HG02571 (cell line): ENCODE results near the gene S100A13.

Source experiments
- ATAC-seq: cut with Tn5 transposase; IDR thresholded peaks from one replicate; pipeline ENCODE4 v1.9.1; 2021; ENCODE audit warnings: mild to moderate bottlenecking, moderate library complexity; ENCODE audit not compliant: unreplicated experiment

The S100A13 gene

DNA sequence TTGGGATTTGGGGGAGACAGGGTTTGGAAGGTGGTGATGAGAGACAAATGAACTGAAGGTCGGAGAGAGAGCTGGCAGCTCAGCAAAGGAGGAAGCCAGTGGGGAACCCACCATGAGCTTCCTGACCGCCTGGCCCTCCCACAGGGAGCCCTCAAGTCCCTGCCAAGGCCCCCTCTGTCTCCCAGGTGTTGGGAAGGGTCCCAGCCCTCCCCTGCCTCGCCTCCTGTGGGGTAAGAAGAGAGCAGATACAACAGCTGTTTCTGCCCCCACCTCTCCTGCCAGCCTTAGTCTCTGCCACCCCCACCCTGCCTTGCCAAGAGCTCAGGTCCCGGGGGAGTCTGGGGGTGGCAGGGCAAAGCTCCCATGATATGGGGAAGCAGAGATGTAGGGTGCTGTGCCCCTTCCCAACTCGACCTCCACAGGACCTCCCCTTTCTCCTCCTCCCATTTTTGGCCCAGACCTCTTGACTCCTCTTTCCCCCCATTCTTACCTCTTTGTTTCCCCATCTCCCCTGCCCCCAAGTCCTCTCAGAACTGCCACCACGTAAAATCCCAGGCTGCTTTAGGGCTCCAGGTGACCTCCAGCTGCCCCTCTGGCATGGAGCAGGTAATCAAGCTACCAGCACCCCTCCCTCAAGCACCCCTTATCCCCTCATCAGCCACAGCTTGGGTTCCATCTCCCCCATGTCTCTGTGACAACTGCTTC lies 1.5 kb upstream of the S100A13 start:
- ATAC-seq, result no peak

DNA sequence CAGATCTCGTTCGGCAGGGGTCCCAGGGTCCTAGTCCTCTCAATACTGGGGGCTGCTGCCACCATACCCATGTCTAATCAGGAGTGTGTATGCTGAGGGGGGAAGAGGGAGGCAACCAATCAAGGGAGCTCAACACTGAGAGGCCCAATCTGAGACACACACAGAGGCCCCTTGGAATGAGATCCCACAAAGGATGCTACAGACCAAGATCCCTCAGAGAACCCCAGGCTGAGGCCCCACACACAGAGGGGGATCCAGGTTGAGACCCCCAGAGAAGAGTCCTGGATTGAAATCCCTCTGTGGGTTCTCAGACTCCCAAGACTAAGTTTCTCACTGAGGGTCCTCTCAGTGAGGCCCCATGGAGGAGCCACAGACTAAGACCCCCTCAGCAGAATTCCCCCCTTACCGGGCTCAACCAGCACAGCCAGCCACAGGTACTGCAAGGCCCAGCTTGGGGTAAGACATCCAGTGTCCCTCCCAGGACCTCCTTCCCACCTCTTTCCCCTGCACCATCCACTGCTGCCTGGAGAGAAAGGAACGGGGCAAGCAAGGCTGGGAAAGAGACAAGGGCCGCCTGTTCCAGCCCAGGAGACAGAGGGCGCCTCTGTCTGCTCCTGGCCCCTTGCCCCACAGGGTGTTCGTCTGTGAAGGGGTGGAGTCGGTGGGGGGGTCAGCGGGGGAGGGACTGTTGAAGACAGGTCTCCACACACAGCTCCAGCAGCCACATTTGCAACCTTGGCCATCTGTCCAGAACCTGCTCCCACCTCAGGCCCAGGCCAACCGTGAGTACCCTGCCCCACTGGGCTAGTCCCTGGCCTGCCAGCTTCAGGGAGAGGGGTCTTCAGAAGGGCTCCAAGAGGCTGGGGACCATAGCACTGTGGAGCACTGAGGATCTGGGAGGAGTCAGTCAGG lies 666 bp upstream of the S100A13 start, which contains the start of gene S100A1:
TSS of gene S100A1 (plus strand) at position 720 of the 912 bp plus-strand sequence. CDS start 2,088 bp downstream, outside the sequence.
- ATAC-seq, result no peak

DNA sequence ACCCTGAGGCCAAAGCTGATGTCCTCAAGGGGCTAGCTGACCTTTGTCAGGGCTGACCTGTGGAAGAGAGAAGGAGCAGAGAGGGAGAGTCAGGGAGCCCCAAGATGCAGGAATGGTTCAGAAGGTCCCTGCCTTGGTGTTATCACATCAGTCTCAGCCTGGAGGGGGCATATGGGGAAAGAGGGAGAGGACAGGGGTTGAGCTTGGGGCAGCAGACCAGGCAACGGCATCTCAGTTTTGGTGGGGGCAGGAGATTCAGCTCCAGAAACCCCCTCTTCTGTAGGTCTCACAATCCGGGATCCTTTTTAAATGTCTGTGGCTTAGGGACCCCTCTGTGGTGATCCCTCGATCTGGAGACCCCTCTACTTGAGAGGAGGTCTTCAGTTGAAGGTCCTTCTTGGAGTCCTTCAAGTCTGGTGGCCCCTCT lies 815 bp downstream of the S100A13 start:
- ATAC-seq, result no peak

DNA sequence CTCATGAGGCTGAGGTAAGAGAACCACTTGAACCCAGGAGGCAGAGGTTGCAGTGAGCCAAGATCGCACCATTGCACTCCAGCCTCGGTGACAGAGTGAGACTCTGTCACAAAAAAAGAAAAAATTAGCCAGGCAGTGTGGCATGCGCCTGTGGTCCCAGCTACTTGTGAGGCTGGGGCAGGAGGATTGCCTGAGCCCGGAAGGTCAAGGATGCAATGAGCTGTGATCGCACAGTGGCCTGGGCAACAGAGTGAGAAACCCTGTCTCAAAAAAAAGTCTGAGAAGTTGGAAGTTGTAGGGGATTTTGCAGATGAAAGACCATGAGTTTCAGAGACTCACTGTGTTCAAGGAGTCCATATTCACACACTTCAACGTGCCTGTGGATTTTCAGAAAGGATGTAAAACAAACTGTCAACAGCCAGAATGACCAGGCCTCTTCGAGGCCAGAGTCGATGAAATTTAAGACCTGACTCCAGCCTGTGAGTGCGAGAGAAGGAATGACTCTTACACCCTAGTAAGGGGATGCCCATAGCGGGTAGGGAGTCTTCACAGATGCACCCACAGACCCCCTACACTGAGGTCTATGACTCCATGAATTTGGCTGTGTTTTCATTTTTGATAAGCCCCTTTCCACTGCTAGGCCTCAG lies 2.2 kb downstream of the S100A13 start:
- no peak for ATAC-seq

DNA sequence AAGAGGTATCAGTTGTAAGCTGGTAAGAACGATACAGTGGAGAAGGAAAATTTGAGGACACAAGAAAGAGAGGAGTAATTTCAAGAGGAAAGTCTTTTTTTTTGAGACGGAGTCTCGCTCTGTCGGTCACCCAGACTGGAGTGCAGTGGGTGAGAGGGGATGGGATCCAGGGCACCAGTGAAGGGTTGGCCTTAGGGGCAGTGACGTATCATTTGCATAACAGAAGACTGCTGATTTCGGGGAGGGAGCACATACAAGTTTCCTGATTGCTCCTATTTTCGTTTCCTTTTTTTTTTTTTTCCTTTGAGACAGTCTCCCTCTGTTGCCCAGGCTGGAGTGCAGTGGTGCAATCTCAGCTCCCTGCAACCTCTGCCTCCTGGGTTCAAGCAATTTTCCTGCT lies 4.2 kb downstream of the S100A13 start:
- no peak for ATAC-seq

DNA sequence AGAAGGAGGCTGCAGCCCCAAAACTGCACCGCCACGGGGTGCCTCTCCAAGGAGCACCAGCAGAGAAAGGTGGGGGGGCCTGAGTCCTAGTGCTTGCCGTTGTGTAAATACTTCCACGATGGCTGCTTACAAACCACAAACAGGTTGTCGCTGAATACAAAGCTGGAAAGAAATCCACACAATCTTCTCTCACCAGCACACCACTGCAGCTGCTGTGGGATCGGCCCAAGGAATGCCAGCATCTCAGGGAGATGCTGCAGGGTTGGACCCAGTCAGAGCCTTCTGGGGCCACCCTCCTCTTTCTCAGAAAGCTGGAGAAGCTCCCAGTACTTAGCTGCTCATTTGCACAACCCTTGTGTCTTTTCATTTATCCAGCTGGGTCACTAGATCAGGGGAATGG lies 8.1 kb downstream of the S100A13 start:
- no peak for ATAC-seq

DNA sequence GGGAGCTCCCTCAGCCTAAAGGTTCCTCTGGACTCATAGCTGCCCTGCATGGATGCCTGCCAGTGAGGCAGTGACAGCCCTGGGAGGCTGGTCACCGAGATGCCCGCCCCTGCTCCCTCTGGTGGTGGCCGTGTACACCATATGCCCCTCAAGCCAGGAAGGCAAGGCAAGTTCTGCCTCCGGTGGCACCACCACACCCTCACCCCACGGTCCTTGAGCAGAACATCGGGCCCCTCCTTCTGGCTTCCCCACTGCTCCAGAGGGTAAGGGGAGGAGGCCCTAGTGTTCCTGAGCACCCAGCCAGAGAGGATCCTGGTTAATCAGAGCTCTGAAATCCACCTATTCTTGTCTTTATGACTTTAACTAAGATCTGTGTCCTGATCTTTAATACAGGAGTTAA lies 9.6 kb downstream of the S100A13 start:
- no peak for ATAC-seq

DNA sequence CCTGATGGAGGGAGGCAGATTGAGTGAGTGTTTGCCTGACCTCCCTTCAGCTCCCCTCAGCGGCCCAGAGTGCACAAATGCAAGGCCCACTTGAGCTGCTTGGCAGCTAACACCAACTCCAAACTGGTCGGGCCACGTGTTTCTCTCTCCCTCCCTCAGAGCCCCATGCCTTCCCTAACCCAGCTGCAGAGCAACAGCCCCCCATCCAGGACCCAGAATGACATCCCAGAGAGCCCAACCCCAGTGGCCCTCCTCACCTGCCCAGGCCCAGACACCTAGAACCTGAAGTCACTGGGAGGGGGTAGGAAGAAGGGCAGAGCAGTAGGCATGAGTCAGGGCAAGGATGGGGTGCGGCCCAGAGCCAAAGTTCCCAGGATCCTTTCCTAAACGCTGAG lies 10.4 kb downstream of the S100A13 start:
- no peak for ATAC-seq

DNA sequence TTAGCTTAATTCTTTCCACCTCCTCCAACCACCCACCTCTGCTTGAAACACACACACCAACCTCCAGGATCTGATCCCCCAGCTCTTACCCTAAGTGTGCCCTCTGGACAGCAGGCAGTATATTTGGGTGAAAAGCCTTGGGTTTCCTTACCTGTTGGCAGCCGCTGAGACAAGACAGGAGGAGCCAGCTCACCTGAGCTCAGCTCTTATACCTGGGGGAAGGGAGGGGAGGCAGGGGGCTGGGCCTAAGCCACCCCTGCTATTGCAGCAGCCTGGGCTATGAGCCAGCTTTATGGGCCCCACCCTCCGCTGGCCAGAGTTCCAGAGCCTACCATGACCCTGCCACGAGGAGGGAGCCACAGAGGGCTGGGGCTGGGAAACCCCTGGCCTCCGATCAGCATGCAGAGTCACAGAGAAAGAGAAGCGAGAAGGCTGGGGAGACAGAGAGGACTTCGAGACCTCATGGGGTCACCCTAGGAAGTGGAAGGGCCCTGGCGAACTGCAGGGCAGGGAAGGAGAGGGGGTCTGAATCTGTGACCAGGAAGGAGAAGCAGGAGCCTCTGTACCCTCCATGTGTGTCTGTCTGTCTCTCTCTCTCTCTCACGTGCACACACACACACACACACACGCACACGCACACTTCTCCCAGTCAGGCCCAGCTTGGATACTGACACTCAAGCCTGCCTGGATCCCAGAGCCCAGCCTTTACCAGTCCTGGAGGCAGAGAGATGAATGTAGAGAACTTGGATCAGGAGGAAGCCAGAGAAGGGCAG lies 11.0 kb downstream of the S100A13 start, which contains the start of gene S100A14:
TSS of gene S100A14 (minus strand) at position 182 of the 773 bp plus-strand sequence. CDS start 467 bp downstream, outside the sequence.
- no peak for ATAC-seq

DNA sequence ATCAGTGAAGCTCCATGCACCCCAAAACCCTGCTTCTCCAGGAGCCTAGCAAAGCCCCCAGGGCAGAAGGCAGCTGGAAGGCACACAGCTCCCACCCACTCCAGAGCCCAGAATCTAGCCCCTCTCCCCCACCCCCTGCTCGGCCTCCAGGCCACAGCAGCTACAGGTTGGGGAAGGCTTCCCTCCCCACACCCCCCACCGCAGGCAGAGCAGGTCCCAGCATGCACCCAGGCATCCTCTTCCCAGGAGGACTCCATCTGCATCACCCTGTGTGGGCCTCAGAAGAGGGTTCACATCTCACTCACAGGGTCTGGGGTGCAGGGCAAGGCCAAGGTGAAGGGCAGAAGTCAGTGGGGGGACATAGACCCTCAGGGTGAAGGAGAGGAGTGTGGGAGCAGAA lies 11.9 kb downstream of the S100A13 start:
- no peak for ATAC-seq

DNA sequence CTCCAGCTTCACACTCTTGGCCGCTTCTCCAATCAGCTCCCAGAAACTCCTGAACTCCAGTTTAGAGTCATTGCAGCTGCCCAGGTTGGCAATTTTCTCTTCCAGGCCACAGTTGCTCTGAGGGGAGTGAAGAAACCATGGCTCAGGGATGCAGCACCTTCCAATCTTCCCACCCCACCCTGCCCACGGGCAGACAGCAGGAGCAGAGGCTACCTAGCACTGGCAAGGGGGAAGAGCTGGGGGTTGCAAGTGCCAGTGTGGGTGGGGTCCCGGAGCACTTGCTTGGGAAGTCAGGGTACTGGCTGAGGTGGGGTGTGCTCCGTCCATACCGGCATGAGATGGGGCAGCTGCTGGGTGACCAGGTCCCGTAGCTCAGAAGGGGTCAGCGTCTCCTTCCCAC lies 12.4 kb downstream of the S100A13 start:
- no peak for ATAC-seq

DNA sequence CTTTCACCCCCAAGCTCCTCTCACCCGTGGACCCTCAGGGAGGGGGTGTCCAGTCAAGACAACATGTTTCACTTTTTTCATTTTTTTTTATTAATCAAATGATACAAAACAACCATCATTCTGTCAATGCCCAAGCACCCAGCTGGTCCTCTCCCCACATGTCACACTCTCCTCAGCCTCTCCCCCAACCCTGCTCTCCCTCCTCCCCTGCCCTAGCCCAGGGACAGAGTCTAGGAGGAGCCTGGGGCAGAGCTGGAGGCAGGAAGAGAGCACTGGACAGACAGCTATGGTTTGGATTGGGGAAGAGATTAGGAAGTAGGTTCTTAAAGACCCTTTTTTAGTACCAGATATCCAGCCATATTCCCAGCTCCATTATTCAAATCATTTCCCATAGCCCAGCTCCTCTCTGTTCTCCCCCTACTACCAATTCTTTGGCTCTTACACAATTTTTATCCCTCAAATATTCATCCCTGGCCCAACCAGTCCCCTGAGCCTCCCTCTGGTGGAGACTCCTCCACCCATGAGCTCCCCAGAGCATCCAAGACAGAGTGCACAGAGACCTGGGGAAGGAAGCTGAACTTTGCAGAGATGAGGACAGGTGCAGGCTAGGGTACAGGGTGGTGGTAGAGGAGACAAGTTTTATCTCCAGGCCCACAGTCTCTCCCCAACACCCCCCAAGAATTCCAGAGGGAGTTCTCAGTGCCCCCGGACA lies 13.0 kb downstream of the S100A13 start:
- ATAC-seq, result no peak

DNA sequence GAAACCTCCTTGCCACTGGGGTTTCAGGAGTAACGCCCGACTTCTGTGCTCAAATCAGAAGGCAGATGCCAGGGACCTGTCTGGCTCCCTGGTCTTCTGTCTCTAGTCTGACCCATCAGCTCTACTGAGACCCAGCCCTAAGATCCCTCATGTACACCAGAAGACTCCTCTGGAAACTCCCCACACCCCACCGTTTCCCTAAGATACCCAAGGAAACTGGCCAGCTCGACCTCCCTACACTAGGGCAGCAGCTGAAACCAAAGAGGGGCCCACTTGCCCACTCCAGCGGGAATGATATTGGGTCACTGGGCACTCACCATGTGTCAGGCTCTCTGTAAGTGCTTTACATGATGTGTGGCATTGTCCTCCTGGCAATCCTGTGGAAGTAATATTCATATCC lies 13.9 kb downstream of the S100A13 start:
- ATAC-seq, result no peak

DNA sequence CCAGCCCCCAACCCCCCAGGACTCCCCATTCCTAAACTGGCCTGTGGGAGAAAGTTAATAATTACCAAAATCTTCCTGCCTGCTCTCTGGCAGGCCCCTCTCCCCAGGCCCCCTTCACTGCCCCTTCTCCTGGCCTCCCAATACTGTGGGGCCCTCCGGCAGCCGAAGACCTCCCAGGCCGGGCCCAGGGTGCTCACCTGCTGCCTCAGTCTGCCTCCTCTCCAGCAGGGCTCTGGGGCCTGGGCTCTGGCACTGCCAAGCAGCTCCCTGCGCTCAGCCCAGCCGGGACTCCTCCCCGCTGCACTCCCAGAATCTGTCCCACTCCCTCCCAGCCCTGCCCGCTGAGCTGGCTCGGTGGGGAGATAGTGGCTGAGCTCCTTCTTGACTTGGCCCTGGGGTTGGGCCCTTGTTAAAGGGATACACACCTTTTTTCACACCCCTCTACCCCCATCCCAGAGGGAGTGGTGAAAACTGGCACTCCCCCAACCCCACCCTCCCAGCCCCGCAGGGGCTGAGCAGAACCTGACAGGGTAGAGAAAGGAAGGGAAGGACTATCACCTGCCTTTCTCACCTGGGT lies 14.5 kb downstream of the S100A13 start, which contains the start of gene S100A16:
TSS of gene S100A16 (minus strand) at position 383 of the 577 bp plus-strand sequence. CDS start 4,986 bp downstream, outside the sequence.
- no peak for ATAC-seq

DNA sequence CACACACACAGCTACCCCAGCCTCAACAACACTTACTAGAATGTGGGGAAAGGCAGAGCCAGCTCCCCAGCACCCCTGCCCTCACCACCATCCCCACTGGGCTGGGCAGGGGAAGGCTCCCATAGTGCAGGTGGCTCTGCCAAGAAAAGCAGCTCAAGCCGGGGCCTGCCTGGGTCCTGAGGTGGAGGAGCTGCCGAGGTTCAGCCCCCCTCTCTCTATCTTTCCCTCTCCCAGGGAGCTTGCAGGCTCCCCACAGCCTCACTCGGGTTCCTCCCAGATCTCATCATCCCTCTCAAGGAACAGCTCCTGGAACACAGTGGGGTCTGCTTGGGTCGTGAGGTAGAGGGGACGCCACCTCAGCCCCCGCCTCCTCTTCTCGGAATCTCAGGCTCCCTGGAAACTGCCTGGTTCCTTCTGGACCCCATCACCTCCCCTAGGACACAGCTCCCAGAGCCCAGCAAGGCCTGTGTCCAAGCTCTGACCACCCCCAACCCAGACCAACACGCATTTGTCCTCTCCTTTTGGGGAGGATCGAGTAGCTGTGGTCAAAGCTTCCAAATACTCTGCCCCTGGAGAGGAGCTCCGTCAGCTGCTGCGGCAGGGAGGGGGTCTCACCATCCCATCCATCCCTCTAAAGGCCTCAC lies 15.1 kb downstream of the S100A13 start:
- no peak for ATAC-seq

DNA sequence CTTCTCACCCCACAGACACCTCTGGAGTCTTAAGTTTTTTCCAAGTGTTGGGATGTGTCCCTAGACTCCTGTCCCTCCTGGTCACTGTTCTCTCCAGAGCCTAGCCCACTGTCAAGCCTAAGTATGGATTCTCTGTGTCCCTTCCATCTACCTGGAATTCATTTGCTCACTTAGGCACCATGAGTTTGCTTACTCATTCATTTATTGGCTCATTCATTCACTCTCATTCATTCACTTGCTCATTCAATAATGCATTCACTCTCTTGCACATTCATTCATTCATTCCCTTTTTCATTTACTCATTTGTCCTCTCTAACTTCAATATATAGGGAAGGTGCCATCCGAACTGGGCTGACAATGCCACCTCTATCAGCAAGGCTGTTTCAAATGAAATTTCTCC lies 15.9 kb downstream of the S100A13 start:
- ATAC-seq, result no peak

DNA sequence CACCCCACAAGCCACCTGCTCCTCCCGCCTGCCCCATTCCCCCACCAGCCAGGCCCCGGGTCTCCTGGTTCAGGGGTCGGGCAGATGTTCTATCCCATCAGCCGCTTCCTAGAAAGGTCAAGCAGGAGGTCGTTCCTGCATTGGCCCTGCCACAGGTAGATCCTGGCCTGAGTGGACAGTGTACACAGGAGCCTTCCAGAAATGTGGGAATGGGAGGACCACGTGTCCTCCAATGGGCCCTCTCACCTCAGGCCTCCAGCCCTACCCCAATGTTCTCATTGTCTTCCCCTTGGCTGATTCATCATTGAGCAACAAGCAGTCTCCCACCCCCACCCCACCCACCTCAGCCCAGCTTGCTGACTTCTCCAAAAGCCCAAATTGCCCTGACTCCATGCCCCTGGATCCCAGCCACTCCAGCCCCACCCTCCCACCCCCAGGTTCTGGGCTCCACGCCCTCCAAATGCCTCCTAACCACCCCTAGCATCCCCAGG lies 16.4 kb downstream of the S100A13 start:
- ATAC-seq, result no peak

DNA sequence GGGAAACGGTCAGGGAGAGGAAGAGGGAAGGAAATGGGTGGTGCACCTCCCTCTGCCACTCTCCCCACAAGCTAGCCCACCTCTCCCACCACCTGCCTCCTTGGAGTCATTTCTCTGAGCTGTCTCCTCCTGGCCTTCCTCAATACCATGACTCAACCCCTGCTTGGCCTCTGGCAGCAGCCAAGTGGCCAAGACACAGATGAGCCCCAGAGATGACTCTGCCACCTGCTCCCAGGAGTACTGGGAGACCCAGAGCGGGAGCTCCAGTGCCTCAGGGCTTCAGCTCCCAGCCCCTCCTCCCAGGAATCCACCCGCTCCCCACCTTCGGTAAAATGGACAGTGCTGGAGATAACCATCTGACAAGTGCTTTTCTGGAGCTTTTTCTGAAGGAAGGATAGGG lies 17.0 kb downstream of the S100A13 start:
- no peak for ATAC-seq

DNA sequence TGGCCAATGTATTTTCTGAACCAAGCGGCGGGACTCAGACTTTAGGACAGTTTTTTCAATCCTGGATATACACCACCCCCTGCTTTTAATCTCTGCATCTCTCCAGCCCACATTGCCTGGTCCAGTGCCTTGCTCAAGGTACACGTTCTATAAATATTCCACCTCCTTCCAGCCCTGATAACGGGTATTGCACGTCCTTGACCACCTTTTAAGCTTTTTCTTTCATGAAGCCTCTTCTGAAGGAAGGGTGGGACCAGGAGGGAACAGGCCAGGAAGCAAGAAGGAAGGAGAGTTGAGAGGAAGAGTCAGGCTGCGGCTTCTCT lies 17.8 kb downstream of the S100A13 start:
- ATAC-seq, result no peak
